CD4-positive, alpha-beta T cell treated with Interleukin-6 at 100 ng/mL for 8 hours (primary cell): ENCODE measurements around the gene CFAP68.
A peak's percentile ranks its signal among the peaks of the same experiment; 100 is the strongest.
"Not testable (repeated sequence)": the region's sequence is repeated elsewhere in the genome, so short reads cannot be mapped to it uniquely, and the experiment has no call there.

Experiments used
- DNase-seq: peaks from one replicate; pipeline ENCODE4 v3.0.0-alpha.2; 2020; ENCODE audit warnings: mixed read lengths, low spot score

The CFAP68 gene

DNA sequence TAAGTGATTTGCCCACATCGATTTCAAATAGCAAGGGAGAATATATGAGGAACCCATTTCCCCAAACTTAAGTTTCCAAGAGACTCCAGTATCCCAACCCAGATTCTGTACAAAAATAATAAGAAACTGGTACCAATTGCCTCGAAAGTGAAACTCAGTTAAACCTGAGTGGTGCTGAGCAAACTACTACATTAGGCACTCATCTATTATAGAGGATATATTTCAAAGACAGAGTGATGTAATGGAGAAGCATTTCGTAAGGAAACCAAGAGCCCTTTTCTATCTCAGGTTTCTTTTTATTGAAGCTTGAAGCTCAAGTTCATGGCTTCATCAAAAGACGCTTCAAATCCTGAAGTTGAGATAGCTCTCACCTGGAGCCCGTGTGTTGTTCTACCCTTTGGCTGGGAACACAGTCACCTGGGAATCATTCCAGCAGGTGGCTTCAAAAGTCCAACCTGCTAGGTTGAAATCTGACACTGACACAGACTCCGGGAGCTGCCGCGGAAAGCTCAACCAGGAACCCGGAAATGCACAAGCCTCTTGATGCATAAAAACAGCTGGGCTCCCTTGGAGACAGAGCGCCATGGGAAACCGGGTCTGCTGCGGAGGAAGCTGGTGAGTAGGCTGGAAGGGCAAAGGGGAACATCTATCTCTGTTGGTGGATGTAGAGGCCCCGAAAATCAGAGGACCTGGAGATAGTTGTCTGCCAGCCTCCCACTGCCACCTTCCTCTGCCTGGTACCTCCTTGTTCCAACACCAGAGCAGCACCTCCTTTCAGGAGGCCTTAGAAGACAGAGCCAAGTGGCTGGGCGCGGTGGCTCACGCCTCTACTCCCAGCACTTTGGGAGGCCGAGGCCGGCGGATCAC is 39.3 kb downstream of the CFAP68 start, which contains the start of gene C11orf52:
TSS of gene C11orf52 (plus strand) at position 524 of the 867 bp plus-strand sequence. CDS start at position 584, 60 bp downstream.
- DNase-seq = no peak

DNA sequence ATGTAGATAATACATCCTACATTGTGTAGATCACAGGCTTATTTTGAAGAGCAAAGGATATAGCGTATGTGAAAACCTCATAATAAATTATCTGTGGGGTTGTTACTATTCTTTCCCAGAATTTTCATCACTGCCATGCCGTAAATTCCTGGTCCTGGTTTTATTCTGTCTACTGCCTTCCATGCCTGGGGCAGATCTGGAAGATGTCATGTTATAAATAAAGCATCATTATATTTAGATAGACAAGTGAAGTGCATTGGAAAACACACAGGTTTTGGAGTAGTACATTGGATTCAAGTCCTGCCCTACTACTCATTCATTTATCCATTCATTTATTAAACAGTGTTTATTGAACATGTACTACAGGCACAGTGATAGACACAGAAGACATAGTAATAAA is 41.6 kb downstream of the CFAP68 start:
- DNase-seq = no peak

DNA sequence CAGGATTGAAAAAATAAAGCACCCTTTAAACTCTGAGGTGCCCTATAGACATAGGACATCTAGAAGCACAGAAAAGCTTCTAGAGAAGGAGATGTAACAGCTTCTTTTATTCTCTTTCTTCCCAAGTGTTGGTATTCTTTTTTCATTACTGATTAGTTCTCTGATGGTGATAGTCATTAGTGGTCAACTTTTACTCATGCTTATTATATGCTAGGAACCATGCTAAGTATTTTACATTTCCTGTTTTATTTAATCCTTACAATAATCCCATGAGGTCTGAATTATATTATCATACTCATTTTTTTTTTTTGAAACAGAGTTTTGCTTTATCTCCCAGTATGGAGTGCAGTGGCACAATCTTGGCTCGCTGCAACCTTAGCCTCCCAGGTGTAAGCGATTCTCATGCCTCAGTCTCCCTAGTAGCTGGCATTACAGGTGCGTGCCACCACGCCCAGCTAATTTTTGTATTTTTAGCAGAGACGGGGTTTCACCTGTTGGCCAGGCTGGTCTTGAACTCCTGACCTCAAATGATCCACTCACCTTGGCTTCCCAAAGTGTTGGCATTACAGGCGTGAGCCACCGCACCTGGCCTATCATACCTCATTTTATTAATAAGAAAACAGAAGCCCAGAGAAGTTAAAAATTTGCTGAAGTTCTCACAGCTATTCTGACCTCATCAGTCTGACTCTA is 42.3 kb downstream of the CFAP68 start:
- DNase-seq = no peak

DNA sequence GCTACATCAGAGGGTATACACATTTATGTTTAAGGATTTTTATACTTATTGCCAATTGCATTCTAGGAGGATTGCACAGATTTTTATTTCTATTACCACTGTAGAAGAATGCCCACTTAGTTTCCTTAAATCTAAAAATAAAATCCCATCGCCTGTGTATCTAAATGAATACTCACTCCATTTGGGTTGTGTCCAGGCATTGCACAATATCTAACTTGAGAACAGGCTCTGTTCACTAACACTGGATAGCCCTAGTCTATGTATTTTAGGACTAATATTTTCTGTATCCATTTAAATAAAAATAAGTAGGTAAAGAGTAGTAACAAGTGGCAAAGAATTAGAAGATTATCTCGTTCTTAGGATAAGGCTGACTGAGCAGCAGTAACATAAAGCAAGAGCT is 43.5 kb downstream of the CFAP68 start:
- no peak for DNase-seq

DNA sequence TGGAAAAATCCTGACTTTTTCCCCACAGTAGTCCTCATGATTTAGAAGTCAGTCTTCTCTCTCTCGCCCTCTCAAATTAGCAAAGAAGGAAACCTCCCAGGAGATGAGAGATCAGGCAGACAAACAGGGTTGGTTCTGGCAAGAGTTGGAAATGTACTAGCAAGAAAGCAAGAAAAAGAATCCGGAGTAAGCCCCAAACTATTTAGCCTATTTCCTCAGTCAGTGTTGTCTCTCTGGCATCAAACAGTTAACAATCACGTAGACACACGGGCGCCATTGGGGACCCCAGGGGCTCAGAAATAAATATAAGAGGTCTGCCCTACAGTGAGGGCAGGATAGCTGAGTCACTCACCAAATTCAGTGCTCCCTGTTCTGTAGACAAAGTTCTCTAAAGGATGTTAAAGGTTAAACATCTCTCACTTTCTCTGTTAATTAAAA is 44.0 kb downstream of the CFAP68 start:
- DNase-seq = no peak

DNA sequence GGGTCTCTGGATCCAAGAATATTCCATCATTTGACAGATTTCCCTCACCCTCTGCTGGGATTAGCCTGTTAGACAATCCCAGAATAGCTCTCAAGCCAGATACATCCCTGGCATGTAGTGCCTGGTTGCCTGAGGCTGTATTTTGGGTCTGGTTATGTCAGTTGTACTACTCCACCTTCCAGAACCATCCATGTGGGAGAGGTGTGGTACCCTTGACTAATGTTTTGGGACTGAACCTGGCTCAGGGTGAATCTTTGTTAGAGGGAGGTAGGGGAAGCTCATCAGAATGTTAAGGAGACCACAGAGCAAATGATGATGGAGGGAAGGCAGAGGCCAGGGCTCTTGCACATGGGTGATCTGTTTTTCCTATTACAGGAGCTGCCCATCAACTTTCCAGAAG is 44.6 kb downstream of the CFAP68 start:
- no peak for DNase-seq

DNA sequence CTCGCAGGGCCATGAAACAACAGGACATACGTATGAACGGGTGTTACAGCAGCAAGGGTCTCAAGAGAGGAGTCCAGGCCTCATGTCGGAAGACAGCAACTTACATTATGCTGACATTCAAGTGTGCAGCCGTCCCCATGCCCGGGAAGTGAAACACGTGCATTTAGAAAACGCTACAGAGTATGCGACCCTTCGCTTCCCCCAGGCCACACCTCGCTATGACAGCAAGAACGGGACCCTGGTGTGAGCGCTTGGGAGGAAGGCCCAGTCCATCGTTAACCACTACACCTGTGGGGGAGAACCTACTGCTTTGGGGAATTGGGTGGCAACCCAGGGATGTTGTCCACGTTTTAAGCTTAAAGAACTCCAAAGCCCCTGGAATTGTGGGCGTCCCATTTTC is 46.6 kb downstream of the CFAP68 start:
- no peak for DNase-seq

DNA sequence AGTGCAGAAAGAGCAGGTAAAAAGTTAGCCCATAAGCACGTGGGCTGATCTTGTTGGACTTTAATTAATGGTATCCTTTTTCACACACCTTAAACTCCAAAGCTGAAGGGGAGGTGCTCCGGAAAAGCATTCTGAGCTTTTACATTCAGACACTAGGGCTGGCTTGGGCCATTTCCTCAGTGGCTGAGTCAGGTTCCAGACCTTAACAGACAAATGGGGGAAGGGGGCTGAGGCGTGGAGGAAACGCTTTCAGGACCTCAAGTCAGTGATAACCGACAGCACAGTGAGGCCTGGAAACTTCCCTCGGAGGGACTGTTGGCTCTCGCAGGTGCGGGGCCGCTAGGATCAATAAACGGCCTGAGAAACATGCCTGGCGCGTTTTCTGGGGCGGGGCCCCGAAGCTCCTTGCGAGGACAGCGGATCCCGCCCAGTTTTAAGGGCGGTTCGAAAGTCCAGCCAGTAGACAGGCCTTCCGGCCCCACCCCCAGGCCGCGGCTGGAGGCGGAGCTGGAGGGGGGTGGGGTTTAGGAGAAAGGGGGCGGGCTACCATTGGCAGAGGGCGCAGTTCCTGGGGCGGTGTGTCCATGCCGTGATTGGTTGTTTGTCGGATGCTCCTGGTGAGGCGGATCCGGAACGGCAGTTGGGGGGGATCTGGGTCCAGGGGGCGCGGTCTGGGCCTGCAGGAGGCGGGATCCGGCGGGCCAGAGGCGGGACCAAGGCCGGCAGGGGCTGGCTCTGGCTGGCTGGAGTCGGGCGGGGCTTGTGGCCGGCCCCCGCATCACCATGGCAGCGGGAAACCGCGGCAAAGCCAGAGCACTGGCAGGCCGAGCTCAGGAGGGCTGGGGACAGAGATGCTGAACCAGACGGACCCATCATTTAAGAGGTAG is 47.4 kb downstream of the CFAP68 start:
- peak; percentile 96 for DNase-seq

DNA sequence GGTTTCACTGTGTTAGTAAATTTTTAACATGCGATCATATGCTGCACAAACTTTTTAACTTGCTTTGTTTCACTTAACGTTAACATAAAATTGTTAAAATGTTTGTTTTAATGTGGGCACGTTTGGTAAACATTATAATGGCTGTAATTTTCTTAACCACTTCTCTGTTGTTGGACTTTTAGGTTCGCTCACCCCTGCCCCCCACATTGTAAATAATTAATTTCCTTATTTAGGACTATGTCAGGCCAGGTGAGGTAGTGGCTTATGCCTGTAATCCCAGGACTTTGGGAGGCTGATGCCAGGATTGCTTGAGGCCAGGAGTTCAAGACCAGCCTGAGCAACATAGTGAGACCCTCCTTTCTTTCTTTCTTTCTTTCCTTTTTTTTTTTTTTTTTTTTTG is 51.1 kb downstream of the CFAP68 start:
- no peak for DNase-seq

DNA sequence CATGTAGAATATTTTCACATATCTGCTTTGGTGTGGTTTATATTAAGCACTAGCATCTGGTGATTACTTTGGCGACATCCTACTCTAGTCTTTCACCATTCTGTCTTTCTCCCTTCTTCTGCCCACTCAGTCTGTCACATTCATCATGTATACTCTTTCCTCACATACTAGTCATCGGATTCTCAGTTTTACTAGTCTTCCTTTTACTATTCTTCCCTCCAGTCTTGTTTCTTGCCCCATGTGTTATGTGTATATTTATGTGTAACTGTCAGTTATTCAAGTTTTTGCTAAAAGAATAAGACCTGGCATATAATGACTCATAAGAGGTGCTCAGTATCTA is 53.2 kb downstream of the CFAP68 start:
- no peak for DNase-seq

DNA sequence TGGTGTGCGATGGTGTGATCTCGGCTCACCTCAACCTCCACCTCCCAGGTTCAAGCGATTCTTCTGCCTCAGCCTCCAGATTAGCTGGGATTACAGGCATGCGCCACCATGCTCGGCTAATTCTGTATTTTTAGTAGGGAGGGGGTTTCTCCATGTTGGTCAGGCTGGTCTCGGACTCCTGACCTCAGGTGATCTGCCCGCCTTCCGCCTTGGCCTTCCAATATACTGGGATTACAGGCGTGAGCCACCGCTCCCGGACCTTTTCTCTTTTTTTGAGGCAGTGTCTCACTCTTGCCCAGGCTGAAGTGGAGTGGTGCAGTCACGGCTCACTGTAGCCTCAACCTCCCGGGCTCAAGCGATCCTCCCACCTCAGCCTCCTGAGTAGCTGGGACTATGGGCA is 53.8 kb downstream of the CFAP68 start:
- DNase-seq = not testable (repeated sequence)

DNA sequence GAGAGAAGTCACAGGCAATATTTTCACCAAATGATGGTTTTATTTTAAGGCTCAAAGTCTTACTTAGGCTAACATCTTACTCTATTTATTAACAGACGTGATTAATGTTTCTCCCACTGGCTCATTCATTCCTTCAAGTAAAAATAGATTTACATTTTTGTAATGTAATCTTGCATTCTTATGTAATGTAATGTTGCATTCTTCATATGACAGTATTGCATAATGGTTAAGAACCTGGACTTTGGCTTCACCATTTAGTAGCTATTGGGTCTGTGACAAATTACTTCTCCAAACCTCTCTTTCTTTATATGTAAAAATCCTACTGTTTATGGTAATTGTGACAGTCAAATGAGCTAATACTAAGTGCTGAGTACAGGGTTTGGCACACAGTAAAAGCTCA is 54.5 kb downstream of the CFAP68 start:
- DNase-seq = no peak

DNA sequence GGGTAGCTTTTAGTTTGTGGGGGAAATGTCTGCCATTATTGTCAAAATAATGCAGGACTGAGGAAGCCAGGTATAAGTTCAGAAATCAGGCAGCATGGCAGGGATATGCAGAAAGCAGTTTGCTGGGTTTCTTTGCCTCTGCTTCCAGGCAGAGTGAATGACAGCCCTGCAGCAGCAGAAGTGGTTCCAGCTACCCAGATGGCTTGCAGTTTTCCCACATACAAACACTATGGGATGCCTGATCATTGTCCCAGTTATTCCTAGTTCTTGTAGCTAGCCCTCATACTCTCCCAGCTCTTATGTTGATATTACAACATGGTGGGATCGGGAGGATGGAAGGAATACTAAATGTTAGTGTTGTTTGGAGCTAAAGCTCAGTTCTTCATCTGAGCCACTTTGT is 55.0 kb downstream of the CFAP68 start:
- no peak for DNase-seq
